GM23338 (cell line): ENCODE measurements around the gene HMGN3. TPM values are rescaled to one million over a fixed set of nuclear protein-coding genes. Genes with fewer than 3 reads are reported as not detected.
A peak's percentile ranks its signal among the peaks of the same experiment; 100 is the strongest.

Experiments
- ATAC-seq: fragments of 200-7000 bp; cut with Tn5 transposase; 3 replicates; pipeline ENCODE4 v1.9.1; 2020
- DNase-seq: peaks from one replicate; pipeline ENCODE4 v3.0.0-alpha.2; 2015; ENCODE audit warnings: low spot score
- H2AFZ ChIP-seq: fragments of 200-600 bp; sonication (generic); 2 replicates; pipeline ENCODE4 v1.8.0; 2016; ENCODE audit warnings: antibody characterized with exemption, mild to moderate bottlenecking, moderate library complexity
- H3F3A ChIP-seq: fragments of 200-600 bp; sonication (generic); replicated peaks from 2 replicates; pipeline ENCODE4 v1.8.0; 2017; ENCODE audit warnings: antibody characterized with exemption, mixed run types, low read depth
- H3K27ac ChIP-seq: fragments of 200-600 bp; sonication (generic); 2 replicates; pipeline ENCODE4 v1.6.1; 2016; ENCODE audit warnings: low read depth
- H3K27me3 ChIP-seq: fragments of 200-600 bp; sonication (generic); 2 replicates; pipeline ENCODE4 v1.8.0; 2016; ENCODE audit warnings: mild to moderate bottlenecking, mixed run types, moderate library complexity; ENCODE audit not compliant: insufficient read depth
- H3K36me3 ChIP-seq: fragments of 200-600 bp; sonication (generic); 2 replicates; pipeline ENCODE4 v1.8.0; 2016; ENCODE audit warnings: mild to moderate bottlenecking; ENCODE audit not compliant: insufficient read depth
- H3K4me1 ChIP-seq: fragments of 200-600 bp; sonication (generic); 2 replicates; pipeline ENCODE4 v1.8.0; 2016; ENCODE audit warnings: mild to moderate bottlenecking, moderate library complexity; ENCODE audit not compliant: insufficient read depth
- H3K4me2 ChIP-seq: fragments of 200-600 bp; sonication (generic); 2 replicates; pipeline ENCODE4 v1.7.1; 2017; ENCODE audit warnings: mixed run types
- H3K4me3 ChIP-seq: fragments of 200-600 bp; sonication (generic); 2 replicates; pipeline ENCODE4 v1.6.1; 2016; ENCODE audit warnings: mixed run types
- H3K79me2 ChIP-seq: fragments of 200-600 bp; sonication (generic); replicated peaks from 2 replicates; pipeline ENCODE4 v1.8.0; 2017; ENCODE audit warnings: mild to moderate bottlenecking; ENCODE audit not compliant: insufficient read depth
- H3K9me2 ChIP-seq: fragments of 200-600 bp; sonication (generic); 2 replicates; pipeline ENCODE4 v1.8.0; 2017; ENCODE audit not compliant: insufficient read depth
- H4K20me1 ChIP-seq: fragments of 200-600 bp; sonication (generic); replicated peaks from 2 replicates; pipeline ENCODE4 v1.8.0; 2017; ENCODE audit warnings: mild to moderate bottlenecking; ENCODE audit not compliant: insufficient read depth
- H3K27ac Mint-ChIP-seq: 2 replicates; pipeline ENCODE4 v1.8.0; 2020; ENCODE audit warnings: inconsistent platforms, mild to moderate bottlenecking, moderate library complexity, mixed read lengths
- H3K27me3 Mint-ChIP-seq: 3 replicates; pipeline ENCODE4 v1.8.0; 2022; ENCODE audit warnings: low read depth, mild to moderate bottlenecking, moderate library complexity, mixed read lengths, inconsistent platforms; ENCODE audit not compliant: insufficient read depth, poor library complexity
- H3K36me3 Mint-ChIP-seq: 3 replicates; pipeline ENCODE4 v1.8.0; 2021; ENCODE audit warnings: low read depth, mild to moderate bottlenecking, inconsistent platforms, moderate library complexity, mixed read lengths
- H3K4me1 Mint-ChIP-seq: 3 replicates; pipeline ENCODE4 v1.8.0; 2020; ENCODE audit warnings: mild to moderate bottlenecking, inconsistent platforms, mixed read lengths
- H3K4me3 Mint-ChIP-seq: 3 replicates; pipeline ENCODE4 v1.8.0; 2021; ENCODE audit warnings: moderate library complexity, mild to moderate bottlenecking, inconsistent platforms, mixed read lengths
- H3K9me3 Mint-ChIP-seq: 3 replicates; pipeline ENCODE4 v1.8.0; 2020; ENCODE audit warnings: moderate library complexity, mild to moderate bottlenecking, inconsistent platforms, mixed read lengths
- CREB1 ChIP-seq: fragments of 250-450 bp; sonication (Bioruptor Pico); IDR thresholded peaks from 2 replicates; pipeline ENCODE4 v1.5.0; 2020; ENCODE audit warnings: low read depth, mild to moderate bottlenecking, moderate library complexity
- CTCF ChIP-seq, 2 experiments: fragments of 200-600 bp in 1 of 2; sonication (generic) in 1 of 2; conservative IDR thresholded peaks; 2 replicates each; pipeline versions ENCODE4 v1.5.1 to v1.6.1; 2016 to 2017; ENCODE audit warnings: antibody characterized with exemption in 2 of 2, low read depth in 2 of 2, mild to moderate bottlenecking in 2 of 2, moderate library complexity in 1 of 2
- ETS1 ChIP-seq: IDR thresholded peaks from 2 replicates; pipeline ENCODE4 v1.6.1; 2016; ENCODE audit warnings: antibody characterized with exemption
- EZH2 ChIP-seq: fragments of 200-600 bp; sonication (generic); IDR thresholded peaks from one replicate; pipeline ENCODE4 v1.8.0; 2017; ENCODE audit warnings: antibody characterized with exemption, mild to moderate bottlenecking, low read depth; ENCODE audit not compliant: unreplicated experiment
- EZH2phosphoT487 ChIP-seq: fragments of 200-600 bp; sonication (generic); IDR thresholded peaks from one replicate; pipeline ENCODE4 v1.8.1; 2018; ENCODE audit warnings: antibody characterized with exemption; ENCODE audit not compliant: unreplicated experiment
- JUNB ChIP-seq: IDR thresholded peaks from one replicate; pipeline ENCODE4 v1.6.1; 2016; ENCODE audit warnings: antibody characterized with exemption; ENCODE audit not compliant: unreplicated experiment
- NANOG ChIP-seq: IDR thresholded peaks from 2 replicates; pipeline ENCODE4 v1.6.1; 2016; ENCODE audit warnings: antibody characterized with exemption, borderline replicate concordance
- POLR2AphosphoS5 ChIP-seq: IDR thresholded peaks from 2 replicates; pipeline ENCODE4 v1.6.1; 2016; ENCODE audit warnings: antibody characterized with exemption, low read depth
- STAT1 ChIP-seq: IDR thresholded peaks from one replicate; pipeline ENCODE4 v1.6.1; 2016; ENCODE audit warnings: antibody characterized with exemption; ENCODE audit not compliant: unreplicated experiment
- ZNF114 ChIP-seq: fragments of 250-450 bp; sonication (Bioruptor Pico); IDR thresholded peaks from 2 replicates; pipeline ENCODE4 v1.5.0; 2020; ENCODE audit warnings: mild to moderate bottlenecking, moderate library complexity
- ZNF331 ChIP-seq: fragments of 250-450 bp; sonication (Bioruptor Pico); IDR thresholded peaks from 2 replicates; pipeline ENCODE4 v1.5.0; 2020; ENCODE audit warnings: low read depth, mild to moderate bottlenecking, moderate library complexity
- ZNF462 ChIP-seq: fragments of 250-450 bp; sonication (Bioruptor Pico); IDR thresholded peaks from 2 replicates; pipeline ENCODE4 v1.5.0; 2020; ENCODE audit warnings: mild to moderate bottlenecking, moderate library complexity
- polyA plus RNA-seq: library from polyadenylated mRNA; unstranded; fragments of >200 nt; fragmentation: Nextera tagmentation; extraction: Ambion mirVana; gene quantifications from 2 replicates; pipeline ENCODE4 v1.2.1, GENCODE V29; 2016
- total RNA-seq: library from RNA; depleted of rRNA; stranded (reverse); fragments of >200 nt; shearing (Covaris generic); gene quantifications from 2 replicates; pipeline ENCODE4 v1.2.3, GENCODE V29; 2014

HMGN3 gene
- total and polyA plus RNA-seq, 2 experiments from 2014 or later = 166 to 956 TPM

GRCh38 chr6:79188885-79189480 lies 45.5 kb downstream of the HMGN3 start:
- no peak overlapping the region; the same call in 1 of the 2 replicates for H3K4me2 ChIP-seq
- peaks cover 3% of the 10 kb centered on the region; the same call in 1 of the 2 replicates for H3K36me3 ChIP-seq
- no peak overlapping the region for H3K27ac ChIP-seq
- H3K27me3 ChIP-seq = no peaks in the 10 kb centered on the region
- H3F3A ChIP-seq = no peaks in the 10 kb centered on the region
- no peak overlapping the region for H3K27ac Mint-ChIP-seq
- H3K79me2 ChIP-seq = no peaks in the 10 kb centered on the region
- H2AFZ ChIP-seq = peak overlapping the region; percentile 73
- H3K9me3 Mint-ChIP-seq = peaks cover 21% of the 10 kb centered on the region
- no peaks in the 10 kb centered on the region for H4K20me1 ChIP-seq
- peaks cover 4% of the 10 kb centered on the region; the same call in 1 of the 2 replicates for H3K4me1 ChIP-seq
- DNase-seq (peak; percentile 29), ATAC-seq (peak; percentile 82)
- H3K36me3 Mint-ChIP-seq = peaks cover 21% of the 10 kb centered on the region
- H3K27me3 Mint-ChIP-seq = peaks cover 4% of the 10 kb centered on the region
- no peak overlapping the region for H3K4me3 ChIP-seq
- H3K4me3 Mint-ChIP-seq = no peak overlapping the region
- peaks cover 8% of the 10 kb centered on the region for H3K4me1 Mint-ChIP-seq
- H3K9me2 ChIP-seq = no peaks in the 10 kb centered on the region
- TF ChIP-seq JUNB (no peak), ZNF331 (CRISPR knock-in tag) (no peak)

GRCh38 chr6:79188107-79188506 lies 46.4 kb downstream of the HMGN3 start:
- Mint-ChIP-seq H3K4me1 (peaks cover 8% of the 10 kb centered on the region), H3K9me3 (peaks cover 20% of the 10 kb centered on the region), H3K36me3 (peaks cover 20% of the 10 kb centered on the region), H3K4me3 (no peak overlapping the region), H3K27me3 (peaks cover 3% of the 10 kb centered on the region), H3K27ac (no peak overlapping the region)
- Histone ChIP-seq H3K4me2 (no peak overlapping the region), H3K4me3 (no peak overlapping the region), H3K79me2 (no peaks in the 10 kb centered on the region), H3K27me3 (no peaks in the 10 kb centered on the region), H3K27ac (no peak overlapping the region), H3K4me1 (peaks cover 4% of the 10 kb centered on the region; the same call in 1 of the 2 replicates), H4K20me1 (no peaks in the 10 kb centered on the region), H2AFZ (no peak overlapping the region), H3K36me3 (peaks cover 3% of the 10 kb centered on the region; the same call in 1 of the 2 replicates), H3K9me2 (no peaks in the 10 kb centered on the region), H3F3A (no peaks in the 10 kb centered on the region)
- no peak for DNase-seq
- no peak for ATAC-seq
- TF ChIP-seq ETS1 (no peak), STAT1 (no peak), EZH2phosphoT487 (no peak), JUNB (no peak), ZNF462 (CRISPR knock-in tag) (no peak), NANOG (no peak), POLR2AphosphoS5 (no peak), EZH2 (no peak), ZNF331 (CRISPR knock-in tag) (no peak), CTCF (conservative IDR thresholded peaks at IDR 0.05; ENCODE audit: low read depth in 2 of 2) (no peak), ZNF114 (no peak), CREB1 (CRISPR knock-in tag) (no peak)
